Right hindlimb (tissue), 1 donor: ENCODE measurements around the gene PDE4B.

ENCODE experiments used
- DNase-seq: peaks from one replicate; pipeline ENCODE4 v3.0.0-alpha.2; 2018

PDE4B gene

GRCh38 chr1:66245691-66246090 lies 453.0 kb downstream of the PDE4B start:
- DNase-seq, result no peak

- DNase-seq, result no peak
Observed at GRCh38 chr1:66246351-66247269, 453.9 kb downstream of the PDE4B start.

- DNase-seq, result no peak
Observed at GRCh38 chr1:66247415-66248208, 454.9 kb downstream of the PDE4B start.

GRCh38 chr1:66248257-66248656 lies 455.6 kb downstream of the PDE4B start:
- DNase-seq, result no peak

GRCh38 chr1:66248746-66249145 lies 456.1 kb downstream of the PDE4B start:
- DNase-seq, result no peak

- DNase-seq, result no peak
Observed at GRCh38 chr1:66250075-66250474, 457.4 kb downstream of the PDE4B start.

- no peak for DNase-seq
Observed at GRCh38 chr1:66250478-66250877, 457.8 kb downstream of the PDE4B start.

GRCh38 chr1:66251546-66251945 lies 458.9 kb downstream of the PDE4B start:
- DNase-seq, result no peak

- no peak for DNase-seq
Observed at GRCh38 chr1:66253330-66253921, 460.7 kb downstream of the PDE4B start.

- DNase-seq, result no peak
Observed at GRCh38 chr1:66254785-66255184, 462.1 kb downstream of the PDE4B start.

- DNase-seq, result peak; percentile 49
Observed at GRCh38 chr1:66256629-66257572, 464.2 kb downstream of the PDE4B start.

GRCh38 chr1:66258404-66259105 lies 465.9 kb downstream of the PDE4B start:
- no peak for DNase-seq

- DNase-seq, result no peak
Observed at GRCh38 chr1:66261364-66261763, 468.7 kb downstream of the PDE4B start.

- peak; percentile 57 for DNase-seq
Observed at GRCh38 chr1:66262208-66262963, 469.7 kb downstream of the PDE4B start.

GRCh38 chr1:66265268-66265667 lies 472.6 kb downstream of the PDE4B start:
- DNase-seq, result no peak

GRCh38 chr1:66265796-66266195 lies 473.1 kb downstream of the PDE4B start:
- DNase-seq, result no peak

- DNase-seq, result no peak
Observed at GRCh38 chr1:66266350-66266749, 473.7 kb downstream of the PDE4B start.

- no peak for DNase-seq
Observed at GRCh38 chr1:66266756-66267155, 474.1 kb downstream of the PDE4B start.

GRCh38 chr1:66267201-66267940 lies 474.7 kb downstream of the PDE4B start:
- no peak for DNase-seq

- DNase-seq, result no peak
Observed at GRCh38 chr1:66269222-66269621, 476.5 kb downstream of the PDE4B start.
